Hematopoietic multipotent progenitor cell (in vitro differentiated cells): ENCODE measurements around the gene ZNF654. TPM values are rescaled to one million over a fixed set of nuclear protein-coding genes. Genes with fewer than 3 reads are reported as not detected.

ENCODE experiments used
- DNase-seq, 3 donors: peaks; one replicate each; pipeline ENCODE4 v3.0.0-alpha.2; 2011 to 2015; ENCODE audit warnings: low read depth in 2 of 3, low spot score in 2 of 3
- total RNA-seq: library from RNA; depleted of rRNA; stranded (reverse); fragments of >200 nt; gene quantifications from one replicate; pipeline ENCODE4 v1.2.3, GENCODE V29; 2012

ZNF654 gene
- total RNA-seq, 1 donor = 12.7 TPM

- DNase-seq = no peak
Observed at GRCh38 chr3:88191872-88192409, 132.9 kb downstream of the ZNF654 start.

- DNase-seq = no peak
Observed at GRCh38 chr3:88192631-88193030, 133.6 kb downstream of the ZNF654 start.

Other genes with a start within 250 kb of the ZNF654 start
- 36.1 TPM for gene CGGBP1, start 250 bp upstream of the ZNF654 start, total RNA-seq
- gene C3orf38, start 90.7 kb downstream of the ZNF654 start, total RNA-seq = 15.3 TPM